H9 (cell line): ENCODE results near the gene IL17F. TPM values are rescaled to one million over a fixed set of nuclear protein-coding genes. Genes with fewer than 3 reads are reported as not detected.

Experiments
- DNase-seq: peaks from one replicate; pipeline ENCODE4 v3.0.0-alpha.2; 2017
- H2AFZ ChIP-seq: one replicate; pipeline ENCODE4 v1.6.1; 2013; ENCODE audit warnings: mild to moderate bottlenecking, low read length, control low read depth, moderate library complexity
- H2AK5ac ChIP-seq: 2 replicates; pipeline ENCODE4 v1.6.1; 2013; ENCODE audit warnings: low read length, control low read depth, mixed read lengths; ENCODE audit not compliant: insufficient read length
- H2BK120ac ChIP-seq: one replicate; pipeline ENCODE4 v1.6.1; 2013; ENCODE audit warnings: low read depth, mild to moderate bottlenecking, low read length, control low read depth, inconsistent platforms; ENCODE audit not compliant: poor library complexity, severe bottlenecking
- H2BK12ac ChIP-seq: 2 replicates; pipeline ENCODE4 v1.6.1; 2013; ENCODE audit warnings: low read length, control low read depth, mixed read lengths, low read depth; ENCODE audit not compliant: insufficient read length
- H2BK15ac ChIP-seq: 2 replicates; pipeline ENCODE4 v1.6.1; 2013; ENCODE audit warnings: low read depth, low read length, control low read depth
- H2BK20ac ChIP-seq: one replicate; pipeline ENCODE4 v1.6.1; 2013; ENCODE audit warnings: low read depth, mild to moderate bottlenecking, low read length, control low read depth, inconsistent platforms; ENCODE audit not compliant: poor library complexity, severe bottlenecking
- H2BK5ac ChIP-seq: 2 replicates; pipeline ENCODE4 v1.6.1; 2013; ENCODE audit warnings: low read length, control low read depth, mixed read lengths; ENCODE audit not compliant: insufficient read length
- H3K14ac ChIP-seq: 2 replicates; pipeline ENCODE4 v1.6.1; 2013; ENCODE audit warnings: low read length, control low read depth; ENCODE audit not compliant: insufficient read depth
- H3K18ac ChIP-seq: 2 replicates; pipeline ENCODE4 v1.6.1; 2013; ENCODE audit warnings: low read depth, mild to moderate bottlenecking, mixed read lengths, low read length, control low read depth; ENCODE audit not compliant: insufficient read length
- H3K23ac ChIP-seq: 2 replicates; pipeline ENCODE4 v1.6.1; 2013; ENCODE audit warnings: low read length, control low read depth, mixed read lengths, low read depth; ENCODE audit not compliant: insufficient read length
- H3K23me2 ChIP-seq: 2 replicates; pipeline ENCODE4 v1.6.1; 2013; ENCODE audit warnings: low read depth, mild to moderate bottlenecking, mixed read lengths, low read length, control low read depth; ENCODE audit not compliant: insufficient read length, poor library complexity, severe bottlenecking
- H3K27ac ChIP-seq: 2 replicates; pipeline ENCODE4 v1.5.1; 2013; ENCODE audit warnings: low read length, control low read depth, mixed read lengths, low read depth; ENCODE audit not compliant: insufficient read length
- H3K27me3 ChIP-seq: 2 replicates; pipeline ENCODE4 v1.6.1; 2013; ENCODE audit warnings: low read length, control low read depth, inconsistent platforms; ENCODE audit not compliant: insufficient read depth
- H3K4ac ChIP-seq: 2 replicates; pipeline ENCODE4 v1.6.1; 2013; ENCODE audit warnings: low read depth, mild to moderate bottlenecking, control low read depth, inconsistent platforms, low read length, moderate library complexity
- H3K4me1 ChIP-seq: 2 replicates; pipeline ENCODE4 v1.6.1; 2013; ENCODE audit warnings: low read length, control low read depth, inconsistent platforms; ENCODE audit not compliant: insufficient read depth
- H3K4me2 ChIP-seq: 2 replicates; pipeline ENCODE4 v1.6.1; 2013; ENCODE audit warnings: low read length, control low read depth, mixed read lengths; ENCODE audit not compliant: insufficient read length, insufficient read depth
- H3K56ac ChIP-seq: 2 replicates; pipeline ENCODE4 v1.6.1; 2013; ENCODE audit warnings: low read depth, mild to moderate bottlenecking, mixed read lengths, low read length, control low read depth; ENCODE audit not compliant: insufficient read length
- H3K79me1 ChIP-seq: 2 replicates; pipeline ENCODE4 v1.6.1; 2013; ENCODE audit warnings: low read depth, mild to moderate bottlenecking, moderate library complexity, low read length, control low read depth, inconsistent platforms; ENCODE audit not compliant: insufficient read depth, poor library complexity, severe bottlenecking
- H3K79me2 ChIP-seq: 2 replicates; pipeline ENCODE4 v1.6.1; 2013; ENCODE audit warnings: low read length, control low read depth, inconsistent platforms; ENCODE audit not compliant: insufficient read depth
- H3K9ac ChIP-seq: 2 replicates; pipeline ENCODE4 v1.6.1; 2013; ENCODE audit warnings: low read length, control low read depth, mixed read lengths; ENCODE audit not compliant: insufficient read length; ENCODE audit errors: extremely low read depth
- H3K9me3 ChIP-seq: one replicate; pipeline ENCODE4 v1.6.1; 2013; ENCODE audit warnings: low read depth, low read length, inconsistent platforms; ENCODE audit not compliant: control insufficient read depth
- H3T11ph ChIP-seq: one replicate; pipeline ENCODE4 v1.6.1; 2013; ENCODE audit warnings: mild to moderate bottlenecking, low read length, control low read depth, inconsistent platforms
- H4K20me1 ChIP-seq: one replicate; pipeline ENCODE4 v1.6.1; 2013; ENCODE audit not compliant: control insufficient read depth, insufficient read length, insufficient read depth
- H4K5ac ChIP-seq: 2 replicates; pipeline ENCODE4 v1.6.1; 2013; ENCODE audit warnings: low read depth, mild to moderate bottlenecking, mixed read lengths, low read length, control low read depth; ENCODE audit not compliant: insufficient read length
- H4K8ac ChIP-seq: replicated peaks from 2 replicates; pipeline ENCODE4 v1.6.1; 2013; ENCODE audit warnings: low read length, control low read depth, mixed read lengths, low read depth; ENCODE audit not compliant: insufficient read length
- H4K91ac ChIP-seq: 2 replicates; pipeline ENCODE4 v1.6.1; 2013; ENCODE audit warnings: low read depth, mild to moderate bottlenecking, moderate library complexity, mixed read lengths, low read length, control low read depth; ENCODE audit not compliant: insufficient read length
- H3K27ac Mint-ChIP-seq, 3 experiments: 2 replicates in 2 of 3; 3 replicates in 1 of 3; pipeline ENCODE4 v1.8.0; 2020 to 2021; ENCODE audit warnings: mixed read lengths in 3 of 3, mild to moderate bottlenecking in 1 of 3, moderate library complexity in 1 of 3
- H3K27me3 Mint-ChIP-seq: 2 replicates; pipeline ENCODE4 v1.8.0; 2021; ENCODE audit warnings: low read depth, mild to moderate bottlenecking, moderate library complexity, mixed read lengths
- H3K36me3 Mint-ChIP-seq, 3 experiments: 2 replicates in 2 of 3; 3 replicates in 1 of 3; pipeline ENCODE4 v1.8.0; 2020 to 2021; ENCODE audit warnings: low read depth in 3 of 3, mixed read lengths in 3 of 3; ENCODE audit not compliant: insufficient read depth in 1 of 3
- H3K4me1 Mint-ChIP-seq, 2 experiments: 2 replicates each; pipeline ENCODE4 v1.8.0; 2020; ENCODE audit warnings: mixed read lengths in 2 of 2
- H3K4me3 Mint-ChIP-seq, 2 experiments: 2 replicates in 1 of 2; 3 replicates in 1 of 2; pipeline ENCODE4 v1.8.0; 2020 to 2021; ENCODE audit warnings: mild to moderate bottlenecking in 2 of 2, mixed read lengths in 2 of 2, moderate library complexity in 1 of 2
- H3K9me3 Mint-ChIP-seq, 2 experiments: 2 replicates in 1 of 2; 3 replicates in 1 of 2; pipeline ENCODE4 v1.8.0; 2020; ENCODE audit warnings: mild to moderate bottlenecking in 2 of 2, mixed read lengths in 2 of 2, moderate library complexity in 1 of 2
- WGBS: extraction: QIAGEN DNeasy Blood & Tissue Kit; methylation state at CpG from one replicate; pipeline ENCODE4 v1.1.7; 2013; ENCODE audit warnings: missing lambda C conversion rate, low lambda C conversion rate, mixed read lengths; ENCODE audit not compliant: insufficient read length; ENCODE audit errors: extremely low coverage; 5-methylcytosine and 5-hydroxymethylcytosine counted together
- total RNA-seq: library from RNA; stranded (reverse); gene quantifications from 2 replicates; pipeline ENCODE4 v1.2.1, GENCODE V29; 2021
- TF ChIP-seq, protein P1 (sequence below): fragments of 200-600 bp; sonication (generic); conservative IDR thresholded peaks from 3 replicates; pipeline ENCODE4 v1.8.0; 2021; ENCODE audit warnings: antibody characterized with exemption, mild to moderate bottlenecking

The IL17F gene
- total RNA-seq, 1 experiment from 2014 or later, result not detected

GRCh38 chr6:52241819-52242218 lies 2.5 kb downstream of the IL17F start:
- WGBS, result no CpG with 5 or more reads among the region's 2 CpGs

More at GRCh38 chr6:52241819-52242218, 2.5 kb downstream of the IL17F start:
- no peak for DNase-seq
- Histone ChIP-seq H2AK5ac (no peak overlapping the region), H3K23ac (no peak overlapping the region), H3K4me2 (no peak overlapping the region), H3K56ac (no peak overlapping the region), H4K8ac (no peak overlapping the region), H4K20me1 (no peaks in the 10 kb centered on the region), H2BK15ac (no peak overlapping the region), H2BK120ac (no peak overlapping the region), H3K79me2 (no peaks in the 10 kb centered on the region; the same call in 1 of the 2 replicates), H3K9me3 (no peaks in the 10 kb centered on the region), H3K9ac (no peak overlapping the region), H2BK12ac (no peak overlapping the region), H2AFZ (no peak overlapping the region), H3K4me1 (no peaks in the 10 kb centered on the region), H3K4ac (no peak overlapping the region), H3K79me1 (no peaks in the 10 kb centered on the region), H3K18ac (no peak overlapping the region), H4K91ac (no peak overlapping the region), H2BK5ac (no peak overlapping the region), H3K27me3 (no peaks in the 10 kb centered on the region), H3K14ac (no peak overlapping the region), H3K27ac (no peak overlapping the region), H3T11ph (no peak overlapping the region), H3K23me2 (no peaks in the 10 kb centered on the region), H4K5ac (no peak overlapping the region), H2BK20ac (no peak overlapping the region)
- Mint-ChIP-seq H3K4me1 (no peaks in the 10 kb centered on the region), H3K27ac (no peak overlapping the region; a peak in 1 of 7 replicates), H3K9me3 (no peaks in the 10 kb centered on the region), H3K36me3 (no peaks in the 10 kb centered on the region), H3K4me3 (no peak overlapping the region), H3K27me3 (no peaks in the 10 kb centered on the region)
- TF ChIP-seq, protein P1, sequence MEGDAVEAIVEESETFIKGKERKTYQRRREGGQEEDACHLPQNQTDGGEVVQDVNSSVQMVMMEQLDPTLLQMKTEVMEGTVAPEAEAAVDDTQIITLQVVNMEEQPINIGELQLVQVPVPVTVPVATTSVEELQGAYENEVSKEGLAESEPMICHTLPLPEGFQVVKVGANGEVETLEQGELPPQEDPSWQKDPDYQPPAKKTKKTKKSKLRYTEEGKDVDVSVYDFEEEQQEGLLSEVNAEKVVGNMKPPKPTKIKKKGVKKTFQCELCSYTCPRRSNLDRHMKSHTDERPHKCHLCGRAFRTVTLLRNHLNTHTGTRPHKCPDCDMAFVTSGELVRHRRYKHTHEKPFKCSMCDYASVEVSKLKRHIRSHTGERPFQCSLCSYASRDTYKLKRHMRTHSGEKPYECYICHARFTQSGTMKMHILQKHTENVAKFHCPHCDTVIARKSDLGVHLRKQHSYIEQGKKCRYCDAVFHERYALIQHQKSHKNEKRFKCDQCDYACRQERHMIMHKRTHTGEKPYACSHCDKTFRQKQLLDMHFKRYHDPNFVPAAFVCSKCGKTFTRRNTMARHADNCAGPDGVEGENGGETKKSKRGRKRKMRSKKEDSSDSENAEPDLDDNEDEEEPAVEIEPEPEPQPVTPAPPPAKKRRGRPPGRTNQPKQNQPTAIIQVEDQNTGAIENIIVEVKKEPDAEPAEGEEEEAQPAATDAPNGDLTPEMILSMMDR, result no peak
